ENCODE results near the gene ARHGAP30.

GRCh38 chr1:161013131-161013487 is 56.6 kb downstream of the ARHGAP30 start:
- TF ChIP-seq CTCF (conservative IDR thresholded peaks at IDR 0.05; ENCODE audit: low read length) (no peak), EZH2phosphoT487 (IDR thresholded peaks at IDR 0.05; ENCODE audit: borderline replicate concordance) (no peak)

Data from Loucy (cell line).